SHP77 (cell line): ENCODE results near the gene PACS1.
"Not testable (repeated sequence)": the region's sequence is repeated elsewhere in the genome, so short reads cannot be mapped to it uniquely, and the experiment has no call there.

Source experiments
- DNase-seq, 2 experiments: peaks; one replicate each; lab custom pipeline; 2025; lab: John Stamatoyannopoulos, UW

PACS1 gene

DNA sequence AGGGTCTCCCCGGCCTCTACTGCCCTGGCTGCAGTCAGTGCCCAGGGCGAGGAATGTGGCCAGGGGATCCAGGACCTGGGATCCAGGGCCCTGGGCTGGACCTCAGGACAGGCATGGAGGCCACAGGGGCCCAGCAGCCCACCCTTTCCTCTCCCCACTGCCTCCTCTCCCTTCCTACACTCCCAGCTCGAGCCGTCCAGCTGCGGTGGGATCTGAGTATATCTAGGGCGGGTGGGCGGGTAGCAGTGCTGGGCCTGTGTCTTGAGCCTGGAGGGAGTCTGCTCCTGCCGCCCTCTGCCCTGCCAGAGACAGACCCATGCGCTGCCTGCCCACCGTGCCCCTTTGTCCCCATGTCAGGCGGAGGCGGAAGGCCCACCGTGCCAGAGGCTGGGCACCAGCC is 206.5 kb downstream of the PACS1 start:
- not testable (repeated sequence) for DNase-seq

DNA sequence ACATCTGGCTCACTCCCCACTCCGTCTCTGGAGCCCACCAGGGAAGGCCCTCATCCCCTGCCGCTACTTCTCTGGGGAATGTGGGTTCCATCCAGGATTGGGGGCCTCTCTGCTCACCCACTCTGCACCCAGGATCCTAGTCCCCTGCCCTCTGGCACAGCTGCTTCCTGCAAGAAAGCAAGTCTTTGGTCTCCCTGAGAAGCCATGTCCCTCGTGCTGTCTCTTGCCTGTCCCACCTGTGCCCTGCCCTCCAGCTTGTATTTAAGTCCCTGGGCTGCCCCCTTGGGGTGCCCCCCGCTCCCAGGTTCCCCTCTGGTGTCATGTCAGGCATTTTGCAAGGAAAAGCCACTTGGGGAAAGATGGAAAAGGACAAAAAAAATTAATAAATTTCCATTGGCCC is 207.0 kb downstream of the PACS1 start:
- DNase-seq, result not testable (repeated sequence)

- peak; percentile 47 to 66 for DNase-seq
Observed at GRCh38 chr11:66277471-66278362, 207.6 kb downstream of the PACS1 start, which contains the start of gene CNIH2. Gene CNIH2 (plus strand): TSS chr11:66278175. CDS start chr11:66278457, 282 bp downstream.

GRCh38 chr11:66278363-66279091 is 208.5 kb downstream of the PACS1 start:
- no peak for DNase-seq

DNA sequence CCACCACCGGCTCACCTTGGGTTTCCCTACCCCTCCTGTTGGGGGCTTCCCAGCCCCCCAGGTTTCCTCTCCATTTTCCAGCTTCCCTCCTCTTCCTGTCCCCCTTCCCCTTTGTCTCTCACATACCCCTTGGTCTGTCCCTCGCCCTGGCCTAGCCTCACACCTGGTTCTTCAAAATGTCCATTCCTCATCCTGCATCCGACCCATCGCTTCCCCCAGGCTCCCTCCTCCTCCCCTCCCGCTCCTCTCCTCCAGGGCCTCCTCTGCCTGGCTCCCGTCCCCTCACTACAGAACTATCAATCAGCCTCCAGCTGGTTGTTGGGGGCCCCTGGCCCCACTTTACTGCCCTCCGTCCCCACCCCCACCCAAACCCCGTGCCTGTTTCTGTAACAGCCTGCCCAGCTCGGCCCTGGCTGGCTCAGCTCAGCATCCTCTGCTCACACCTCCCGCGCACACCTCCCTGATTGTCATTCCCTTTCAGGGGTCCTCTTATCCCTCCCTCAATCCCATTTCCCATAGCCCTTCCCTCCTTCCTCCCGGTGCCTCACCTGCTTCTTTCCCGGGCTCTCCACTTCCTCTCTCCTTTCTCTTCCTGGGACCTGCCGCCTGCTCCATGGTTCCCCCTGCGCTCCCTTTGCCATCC is 209.1 kb downstream of the PACS1 start:
- DNase-seq, result no peak

GRCh38 chr11:66280428-66280827 is 210.4 kb downstream of the PACS1 start:
- no peak for DNase-seq

- DNase-seq, result no peak
Observed at GRCh38 chr11:66281001-66281400, 210.9 kb downstream of the PACS1 start.

- DNase-seq, result no peak
Observed at GRCh38 chr11:66281776-66282467, 211.8 kb downstream of the PACS1 start.

- peak; percentile 99 for DNase-seq
Observed at GRCh38 chr11:66282468-66283455, 212.7 kb downstream of the PACS1 start.

DNA sequence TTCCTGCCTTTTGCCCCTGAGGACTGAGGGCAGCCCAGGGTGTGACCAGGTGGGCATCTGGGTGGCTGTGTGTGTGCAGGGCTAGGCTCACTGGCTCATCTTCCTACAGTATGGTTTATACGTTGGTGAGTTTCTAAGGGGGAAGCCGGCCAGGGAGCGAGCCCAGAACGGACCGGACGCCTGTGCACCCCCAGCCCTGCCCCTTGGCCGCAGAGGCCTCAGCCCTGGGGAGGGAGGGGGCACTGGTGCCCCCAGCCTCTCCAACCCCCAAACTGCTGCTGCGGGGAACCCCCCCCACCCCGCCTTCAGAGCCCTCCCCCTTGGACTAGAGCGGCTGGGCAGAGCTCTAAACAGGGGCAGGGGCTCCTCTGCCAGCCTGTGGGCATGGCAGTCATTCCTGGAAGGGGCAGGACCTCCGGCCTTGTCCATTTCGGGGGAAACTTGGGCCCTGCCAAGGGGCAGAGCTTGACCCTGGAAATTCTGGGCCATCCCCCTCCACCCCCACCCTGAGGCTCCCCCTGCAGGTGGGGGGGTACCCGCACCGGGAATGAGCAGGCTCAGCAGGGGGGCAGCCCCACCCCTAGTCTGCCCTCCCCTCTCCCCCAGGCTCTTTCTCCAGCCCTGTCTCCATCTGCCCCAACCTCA is 213.5 kb downstream of the PACS1 start:
- DNase-seq, result no peak

DNA sequence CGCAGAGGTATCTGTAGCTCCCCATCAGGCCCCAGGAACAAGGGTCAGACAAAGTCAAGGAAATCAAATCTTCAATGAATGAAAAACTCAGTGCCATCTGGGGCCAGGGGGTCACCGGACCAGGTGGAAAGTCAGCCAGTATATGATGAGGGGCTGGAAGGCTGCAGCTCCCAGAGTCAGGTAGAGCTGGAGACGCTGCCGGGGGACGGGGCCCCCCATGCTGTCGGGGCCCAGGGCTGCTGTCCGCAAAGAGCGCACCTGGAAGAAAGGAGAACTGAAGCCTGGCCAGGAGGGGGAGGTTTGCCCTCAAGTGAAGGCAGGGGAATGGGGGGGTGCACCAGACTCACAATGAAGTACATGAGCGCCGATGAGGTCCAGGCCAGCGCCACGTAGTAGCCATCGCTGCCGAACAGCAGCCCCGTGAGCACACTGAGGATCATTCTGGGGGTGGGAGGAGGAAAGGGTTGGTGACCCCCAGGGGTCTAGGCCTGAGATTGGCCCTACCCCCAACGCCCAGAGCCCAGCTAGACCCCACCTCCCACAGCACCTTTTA is 214.5 kb downstream of the PACS1 start:
- DNase-seq, result no peak

- no peak for DNase-seq
Observed at GRCh38 chr11:66285250-66285947, 215.3 kb downstream of the PACS1 start.

- no peak for DNase-seq
Observed at GRCh38 chr11:66286699-66287098, 216.6 kb downstream of the PACS1 start.

- DNase-seq, result no peak
Observed at GRCh38 chr11:66287211-66287888, 217.3 kb downstream of the PACS1 start.

DNA sequence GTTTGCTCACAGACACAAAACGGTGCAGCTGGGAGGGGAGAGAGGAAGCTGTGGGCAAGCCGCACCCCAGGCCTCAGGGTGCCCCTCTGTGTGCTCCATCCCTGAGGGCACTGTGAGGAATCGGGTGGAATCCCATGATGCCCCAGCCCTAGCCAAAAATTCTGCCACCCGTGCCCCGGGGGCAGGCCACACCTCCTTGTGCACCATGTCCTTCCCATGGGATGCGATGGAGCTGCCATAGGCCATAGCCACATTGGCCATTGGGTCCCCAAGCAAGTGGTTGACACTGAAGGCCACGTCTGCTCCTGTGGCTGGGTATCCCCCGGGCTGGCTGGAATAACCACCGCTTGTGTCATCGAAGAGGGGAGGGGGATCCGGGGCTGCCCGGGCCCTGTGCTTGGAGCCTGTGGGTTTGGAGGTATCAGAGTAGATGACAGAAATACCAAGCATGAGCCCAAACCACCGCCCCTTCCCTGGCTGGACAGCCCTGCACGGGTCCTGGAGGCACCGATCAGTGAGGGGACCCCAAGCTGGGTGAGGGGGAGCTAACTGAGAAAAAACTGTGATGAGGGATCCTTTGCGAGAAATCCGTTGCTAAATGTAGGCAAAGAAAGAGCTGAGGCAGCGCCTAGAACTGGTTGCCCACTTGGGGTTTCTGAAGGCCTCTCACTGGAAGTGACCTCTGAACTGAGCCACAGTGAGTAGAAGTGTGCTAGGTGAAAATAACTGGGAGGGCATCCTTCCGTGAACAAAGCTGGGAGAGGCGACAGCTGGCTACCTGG is 218.0 kb downstream of the PACS1 start:
- no peak for DNase-seq

GRCh38 chr11:66288671-66289547 is 218.8 kb downstream of the PACS1 start, which contains the start of gene YIF1A:
Gene YIF1A (minus strand): TSS chr11:66289143. CDS start chr11:66288985, 158 bp downstream.
- peak; percentile 100 for DNase-seq
